Coronary artery (tissue), 2 donors: ENCODE measurements around the gene MYLK4.

Source experiments
- DNase-seq: peaks from one replicate; pipeline ENCODE4 v3.0.0-alpha.2; 2017; ENCODE audit warnings: low spot score
- H3K27ac ChIP-seq, 2 donors: fragments of 200-600 bp; sonication (generic); one replicate each; pipeline ENCODE4 v1.5.1; 2016 to 2019
- H3K4me3 ChIP-seq: fragments of 200-600 bp; sonication (generic); 2 replicates; pipeline ENCODE4 v1.5.1; 2016; ENCODE audit warnings: mild to moderate bottlenecking, moderate library complexity
- CTCF ChIP-seq: fragments of 200-600 bp; sonication (generic); IDR thresholded peaks from one replicate; pipeline ENCODE4 v1.5.1; 2019; ENCODE audit warnings: antibody characterized with exemption

MYLK4 gene

GRCh38 chr6:2653369-2654032 is 97.2 kb downstream of the MYLK4 start:
- Histone ChIP-seq H3K27ac (no peak overlapping the region), H3K4me3 (no peak overlapping the region)
- TF ChIP-seq CTCF: no peak
- DNase-seq: no peak

GRCh38 chr6:2652611-2653010 is 98.1 kb downstream of the MYLK4 start:
- no peak overlapping the region for H3K4me3 ChIP-seq
- H3K27ac ChIP-seq: no peak overlapping the region
- no peak for TF ChIP-seq CTCF
- no peak for DNase-seq

- H3K27ac ChIP-seq: no peak overlapping the region
- TF ChIP-seq CTCF: no peak
- no peak for DNase-seq
- no peak overlapping the region for H3K4me3 ChIP-seq
These were observed 98.8 kb downstream of the MYLK4 start for GRCh38 chr6:2651961-2652360.

GRCh38 chr6:2651536-2651935 is 99.2 kb downstream of the MYLK4 start:
- Histone ChIP-seq H3K4me3 (no peak overlapping the region), H3K27ac (no peak overlapping the region)
- no peak for TF ChIP-seq CTCF
- no peak for DNase-seq

- DNase-seq: no peak
- TF ChIP-seq CTCF: no peak
- Histone ChIP-seq H3K27ac (no peak overlapping the region), H3K4me3 (no peak overlapping the region)
These were observed 104.4 kb downstream of the MYLK4 start for GRCh38 chr6:2646346-2646745.

- TF ChIP-seq CTCF: no peak
- no peak overlapping the region for H3K4me3 ChIP-seq
- no peak overlapping the region for H3K27ac ChIP-seq
- no peak for DNase-seq
These were observed 106.7 kb downstream of the MYLK4 start for GRCh38 chr6:2643935-2644539.

- no peak for DNase-seq
These were observed 107.6 kb downstream of the MYLK4 start for GRCh38 chr6:2643130-2643529.

More at GRCh38 chr6:2643130-2643529, 107.6 kb downstream of the MYLK4 start:
- Histone ChIP-seq H3K27ac (no peak overlapping the region), H3K4me3 (no peak overlapping the region)
- TF ChIP-seq CTCF: no peak
